Left hindlimb (tissue), 1 donor: ENCODE measurements around the gene FAM83F.

Experiments used
- DNase-seq: peaks from one replicate; pipeline ENCODE4 v3.0.0-alpha.2; 2018

The FAM83F gene

GRCh38 chr22:40039482-40040115 is 44.8 kb downstream of the FAM83F start:
- DNase-seq: no peak

GRCh38 chr22:40040927-40041326 is 46.2 kb downstream of the FAM83F start:
- peak; percentile 89 for DNase-seq

GRCh38 chr22:40041366-40042137 is 46.8 kb downstream of the FAM83F start:
- DNase-seq: no peak

- DNase-seq: no peak
Observed at GRCh38 chr22:40042312-40042711, 47.6 kb downstream of the FAM83F start.

- peak; percentile 53 for DNase-seq
Observed at GRCh38 chr22:40043081-40043480, 48.3 kb downstream of the FAM83F start.

GRCh38 chr22:40043793-40044101 is 49.0 kb downstream of the FAM83F start:
- DNase-seq: no peak

- peak; percentile 99 for DNase-seq
Observed at GRCh38 chr22:40044102-40044869, 49.5 kb downstream of the FAM83F start.

GRCh38 chr22:40044870-40045834 is 50.4 kb downstream of the FAM83F start:
- DNase-seq: peak; percentile 59

GRCh38 chr22:40046126-40046525 is 51.4 kb downstream of the FAM83F start:
- DNase-seq: no peak

- DNase-seq: no peak
Observed at GRCh38 chr22:40050258-40050657, 55.5 kb downstream of the FAM83F start.

GRCh38 chr22:40051322-40051721 is 56.6 kb downstream of the FAM83F start:
- no peak for DNase-seq

- DNase-seq: no peak
Observed at GRCh38 chr22:40053460-40053859, 58.7 kb downstream of the FAM83F start.

- DNase-seq: no peak
Observed at GRCh38 chr22:40054486-40054885, 59.7 kb downstream of the FAM83F start.

GRCh38 chr22:40055143-40055883 is 60.6 kb downstream of the FAM83F start:
- DNase-seq: no peak

GRCh38 chr22:40056154-40056553 is 61.4 kb downstream of the FAM83F start:
- no peak for DNase-seq

- no peak for DNase-seq
Observed at GRCh38 chr22:40056559-40056958, 61.8 kb downstream of the FAM83F start.

GRCh38 chr22:40057652-40058051 is 62.9 kb downstream of the FAM83F start:
- no peak for DNase-seq

- no peak for DNase-seq
Observed at GRCh38 chr22:40058265-40058664, 63.5 kb downstream of the FAM83F start.

GRCh38 chr22:40065981-40066380 is 71.2 kb downstream of the FAM83F start:
- DNase-seq: no peak

- no peak for DNase-seq
Observed at GRCh38 chr22:40067639-40068038, 72.9 kb downstream of the FAM83F start.

- no peak for DNase-seq
Observed at GRCh38 chr22:40070701-40071100, 75.9 kb downstream of the FAM83F start.

- DNase-seq: no peak
Observed at GRCh38 chr22:40071720-40072119, 77.0 kb downstream of the FAM83F start.
